Measurements from ENCODE around the gene RYR3. TPM values are rescaled to one million over a fixed set of nuclear protein-coding genes. Genes with fewer than 3 reads are reported as not detected.
"Not testable (repeated sequence)": the region's sequence is repeated elsewhere in the genome, so short reads cannot be mapped to it uniquely, and the experiment has no call there.

RYR3 gene
- total RNA-seq, 1 donor from 2014 or later, result not detected

- peaks cover 3% of the 10 kb centered on the region for H3K27me3 Mint-ChIP-seq
- no peak for TF ChIP-seq CTCF (IDR thresholded peaks at IDR 0.05)
- DNase-seq, result no peak
- ATAC-seq (ENCODE audit: low read depth), result no peak
- no peak overlapping the region for H3K4me3 Mint-ChIP-seq
- no peak overlapping the region for H3K27ac Mint-ChIP-seq
- intact Hi-C loops (cut with micrococcal nuclease), result no loop called here
- no peaks in the 10 kb centered on the region for H3K4me1 Mint-ChIP-seq
- POLR2A ChIA-PET, result no interaction called here
- H3K9me3 Mint-ChIP-seq, result peaks cover 4% of the 10 kb centered on the region
- H3K36me3 Mint-ChIP-seq (ENCODE audit: low read depth), result no peaks in the 10 kb centered on the region
- CTCF ChIA-PET, result no interaction called here
These were observed 258.3 kb downstream of the RYR3 start for GRCh38 chr15:33569036-33569435.

GRCh38 chr15:33577911-33578310 lies 267.1 kb downstream of the RYR3 start:
- intact Hi-C loops (cut with micrococcal nuclease); H3K27ac Mint-ChIP-seq; H3K36me3 Mint-ChIP-seq (ENCODE audit: low read depth); H3K4me1 Mint-ChIP-seq; DNase-seq; H3K9me3 Mint-ChIP-seq; CTCF ChIA-PET; H3K27me3 Mint-ChIP-seq; POLR2A ChIA-PET; ATAC-seq (ENCODE audit: low read depth); H3K4me3 Mint-ChIP-seq: not testable (repeated sequence)

DNA sequence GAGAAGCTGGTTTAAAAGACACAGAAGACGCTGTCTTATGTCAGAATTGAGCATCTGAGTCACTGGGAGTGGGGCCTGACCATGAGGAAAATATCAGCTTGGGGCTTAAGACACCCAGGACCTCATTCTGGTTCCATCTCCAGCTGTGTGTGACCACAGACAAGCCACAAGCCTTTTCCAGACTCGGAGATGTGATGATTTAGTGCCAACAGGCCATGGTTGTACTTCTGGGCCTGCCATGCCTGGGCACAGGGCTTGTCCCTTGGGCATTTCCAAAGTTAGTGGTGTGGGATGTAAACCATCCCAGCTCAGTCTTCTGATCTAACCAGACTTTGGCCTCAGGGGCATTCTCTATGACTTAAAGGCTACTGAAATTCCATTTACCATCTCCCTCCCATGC lies 269.8 kb downstream of the RYR3 start:
- H3K27me3 Mint-ChIP-seq, result peaks cover 2% of the 10 kb centered on the region
- no peak overlapping the region for H3K27ac Mint-ChIP-seq
- H3K4me1 Mint-ChIP-seq, result no peaks in the 10 kb centered on the region
- intact Hi-C loops (cut with micrococcal nuclease), result no loop called here
- ChIA-PET POLR2A (no interaction called here), CTCF (no interaction called here)
- no peak for TF ChIP-seq CTCF (IDR thresholded peaks at IDR 0.05)
- DNase-seq (no peak), ATAC-seq (ENCODE audit: low read depth) (no peak)
- no peaks in the 10 kb centered on the region for H3K36me3 Mint-ChIP-seq (ENCODE audit: low read depth)
- H3K4me3 Mint-ChIP-seq, result no peak overlapping the region
- peaks cover under 1% of the 10 kb centered on the region for H3K9me3 Mint-ChIP-seq

- Mint-ChIP-seq H3K36me3 (ENCODE audit: low read depth) (no peaks in the 10 kb centered on the region), H3K27ac (no peak overlapping the region), H3K27me3 (peaks cover 2% of the 10 kb centered on the region), H3K9me3 (no peaks in the 10 kb centered on the region), H3K4me3 (no peak overlapping the region), H3K4me1 (no peaks in the 10 kb centered on the region)
- TF ChIP-seq CTCF (IDR thresholded peaks at IDR 0.05), result no peak
- ATAC-seq (ENCODE audit: low read depth), result no peak
- CTCF ChIA-PET, result no interaction called here
- no peak for DNase-seq
- intact Hi-C loops (cut with micrococcal nuclease), result no loop called here
- POLR2A ChIA-PET, result no interaction called here
These were observed 270.3 kb downstream of the RYR3 start for GRCh38 chr15:33581032-33581431.

GRCh38 chr15:33584797-33585196 lies 274.0 kb downstream of the RYR3 start:
- ATAC-seq (ENCODE audit: low read depth) (no peak), DNase-seq (no peak)
- ChIA-PET CTCF (no interaction called here), POLR2A (no interaction called here)
- intact Hi-C loops (cut with micrococcal nuclease), result no loop called here
- Mint-ChIP-seq H3K27me3 (peaks cover 2% of the 10 kb centered on the region), H3K4me1 (no peaks in the 10 kb centered on the region), H3K27ac (no peak overlapping the region), H3K4me3 (no peak overlapping the region), H3K36me3 (ENCODE audit: low read depth) (no peaks in the 10 kb centered on the region), H3K9me3 (no peaks in the 10 kb centered on the region)
- no peak for TF ChIP-seq CTCF (IDR thresholded peaks at IDR 0.05)

Measured in activated B cell treated with CpG ODN at 0.5 μM for 24 hours (primary cell).